ENCODE data around the gene PXDC1.

The PXDC1 gene

GRCh38 chr6:3737831-3738210 lies 13.7 kb downstream of the PXDC1 start:
- 90 to 93% methylated on average over 12 of the region's 12 CpGs for WGBS, 2 experiments (ENCODE audit: insufficient coverage in 2 of 2)
- H3K27ac ChIP-seq (ENCODE audit: low read depth, low read length, severe bottlenecking): no peak overlapping the region
- peaks cover 56% of the 10 kb centered on the region for H3K36me3 ChIP-seq (ENCODE audit: control insufficient read depth, insufficient read depth, low read length)
- peaks cover 7% of the 10 kb centered on the region for H3K4me1 ChIP-seq (ENCODE audit: control insufficient read depth, insufficient read depth, low read length, poor library complexity, severe bottlenecking)
- H3K4me3 ChIP-seq (ENCODE audit: extremely low read depth, insufficient read depth, low read length, poor library complexity, severe bottlenecking): no peak overlapping the region
- peaks cover 9% of the 10 kb centered on the region for H3K9me3 ChIP-seq (ENCODE audit: control insufficient read depth, low read length)

- H3K27ac ChIP-seq (ENCODE audit: low read depth, low read length, severe bottlenecking): no peak overlapping the region
- H3K4me3 ChIP-seq (ENCODE audit: extremely low read depth, insufficient read depth, low read length, poor library complexity, severe bottlenecking): no peak overlapping the region
- H3K36me3 ChIP-seq (ENCODE audit: control insufficient read depth, insufficient read depth, low read length): peaks cover 58% of the 10 kb centered on the region
- WGBS, 2 experiments (ENCODE audit: insufficient coverage in 2 of 2): 91% methylated on average over 23 to 24 of the region's 25 CpGs
- peaks cover 9% of the 10 kb centered on the region for H3K9me3 ChIP-seq (ENCODE audit: control insufficient read depth, low read length)
- H3K4me1 ChIP-seq (ENCODE audit: control insufficient read depth, insufficient read depth, low read length, poor library complexity, severe bottlenecking): peaks cover 4% of the 10 kb centered on the region
These were observed 14.2 kb downstream of the PXDC1 start for GRCh38 chr6:3737149-3737830.

GRCh38 chr6:3735029-3735605 lies 16.4 kb downstream of the PXDC1 start:
- H3K36me3 ChIP-seq (ENCODE audit: control insufficient read depth, insufficient read depth, low read length): peaks cover 76% of the 10 kb centered on the region
- H3K4me1 ChIP-seq (ENCODE audit: control insufficient read depth, insufficient read depth, low read length, poor library complexity, severe bottlenecking): no peaks in the 10 kb centered on the region
- WGBS, 2 experiments (ENCODE audit: insufficient coverage in 2 of 2): 92 to 100% methylated on average over 3 to 4 of the region's 5 CpGs
- H3K27ac ChIP-seq (ENCODE audit: low read depth, low read length, severe bottlenecking): no peak overlapping the region
- H3K9me3 ChIP-seq (ENCODE audit: control insufficient read depth, low read length): peaks cover 9% of the 10 kb centered on the region
- H3K4me3 ChIP-seq (ENCODE audit: extremely low read depth, insufficient read depth, low read length, poor library complexity, severe bottlenecking): no peak overlapping the region

GRCh38 chr6:3734023-3734422 lies 17.5 kb downstream of the PXDC1 start:
- Histone ChIP-seq H3K27ac (ENCODE audit: low read depth, low read length, severe bottlenecking) (no peak overlapping the region), H3K4me3 (ENCODE audit: extremely low read depth, insufficient read depth, low read length, poor library complexity, severe bottlenecking) (no peak overlapping the region), H3K36me3 (ENCODE audit: control insufficient read depth, insufficient read depth, low read length) (peaks cover 79% of the 10 kb centered on the region), H3K4me1 (ENCODE audit: control insufficient read depth, insufficient read depth, low read length, poor library complexity, severe bottlenecking) (no peaks in the 10 kb centered on the region), H3K9me3 (ENCODE audit: control insufficient read depth, low read length) (peaks cover 9% of the 10 kb centered on the region)
- 88 to 93% methylated on average over 10 of the region's 10 CpGs for WGBS, 2 experiments (ENCODE audit: insufficient coverage in 2 of 2)

GRCh38 chr6:3733321-3733925 lies 18.1 kb downstream of the PXDC1 start:
- Histone ChIP-seq H3K27ac (ENCODE audit: low read depth, low read length, severe bottlenecking) (no peak overlapping the region), H3K4me1 (ENCODE audit: control insufficient read depth, insufficient read depth, low read length, poor library complexity, severe bottlenecking) (no peaks in the 10 kb centered on the region), H3K4me3 (ENCODE audit: extremely low read depth, insufficient read depth, low read length, poor library complexity, severe bottlenecking) (no peak overlapping the region), H3K36me3 (ENCODE audit: control insufficient read depth, insufficient read depth, low read length) (peaks cover 73% of the 10 kb centered on the region), H3K9me3 (ENCODE audit: control insufficient read depth, low read length) (peaks cover 9% of the 10 kb centered on the region)
- WGBS, 2 experiments (ENCODE audit: insufficient coverage in 2 of 2): 90 to 93% methylated on average over 17 of the region's 17 CpGs

- H3K4me3 ChIP-seq (ENCODE audit: extremely low read depth, insufficient read depth, low read length, poor library complexity, severe bottlenecking): no peak overlapping the region
- H3K36me3 ChIP-seq (ENCODE audit: control insufficient read depth, insufficient read depth, low read length): peaks cover 72% of the 10 kb centered on the region
- H3K27ac ChIP-seq (ENCODE audit: low read depth, low read length, severe bottlenecking): no peak overlapping the region
- H3K9me3 ChIP-seq (ENCODE audit: control insufficient read depth, low read length): peaks cover 9% of the 10 kb centered on the region
- WGBS, 2 experiments (ENCODE audit: insufficient coverage in 2 of 2): 22 to 30% methylated on average over 11 to 13 of the region's 16 CpGs
- H3K4me1 ChIP-seq (ENCODE audit: control insufficient read depth, insufficient read depth, low read length, poor library complexity, severe bottlenecking): no peaks in the 10 kb centered on the region
These were observed 19.0 kb downstream of the PXDC1 start for GRCh38 chr6:3732345-3733141.

GRCh38 chr6:3731700-3732099 lies 19.8 kb downstream of the PXDC1 start:
- H3K36me3 ChIP-seq (ENCODE audit: control insufficient read depth, insufficient read depth, low read length): peaks cover 72% of the 10 kb centered on the region

GRCh38 chr6:3729603-3730344 lies 21.7 kb downstream of the PXDC1 start:
- no peak overlapping the region for H3K27ac ChIP-seq (ENCODE audit: low read depth, low read length, severe bottlenecking)
- peaks cover under 1% of the 10 kb centered on the region for H3K4me1 ChIP-seq (ENCODE audit: control insufficient read depth, insufficient read depth, low read length, poor library complexity, severe bottlenecking)
- no peak overlapping the region for H3K4me3 ChIP-seq (ENCODE audit: extremely low read depth, insufficient read depth, low read length, poor library complexity, severe bottlenecking)
- H3K9me3 ChIP-seq (ENCODE audit: control insufficient read depth, low read length): no peaks in the 10 kb centered on the region
- H3K36me3 ChIP-seq (ENCODE audit: control insufficient read depth, insufficient read depth, low read length): peaks cover 70% of the 10 kb centered on the region
- 91 to 98% methylated on average over 6 to 7 of the region's 9 CpGs for WGBS, 2 experiments (ENCODE audit: insufficient coverage in 2 of 2)

More at GRCh38 chr6:3731700-3732099, 19.8 kb downstream of the PXDC1 start:
- Histone ChIP-seq H3K4me3 (ENCODE audit: extremely low read depth, insufficient read depth, low read length, poor library complexity, severe bottlenecking) (no peak overlapping the region), H3K9me3 (ENCODE audit: control insufficient read depth, low read length) (peaks cover 9% of the 10 kb centered on the region), H3K4me1 (ENCODE audit: control insufficient read depth, insufficient read depth, low read length, poor library complexity, severe bottlenecking) (no peaks in the 10 kb centered on the region), H3K27ac (ENCODE audit: low read depth, low read length, severe bottlenecking) (no peak overlapping the region)
- 88 to 94% methylated on average over 4 to 7 of the region's 7 CpGs for WGBS, 2 experiments (ENCODE audit: insufficient coverage in 2 of 2)

GRCh38 chr6:3727593-3728108 lies 23.9 kb downstream of the PXDC1 start:
- WGBS, 2 experiments (ENCODE audit: insufficient coverage in 2 of 2): 92 to 99% methylated on average over 9 to 10 of the region's 11 CpGs
- Histone ChIP-seq H3K36me3 (ENCODE audit: control insufficient read depth, insufficient read depth, low read length) (peaks cover 76% of the 10 kb centered on the region), H3K4me1 (ENCODE audit: control insufficient read depth, insufficient read depth, low read length, poor library complexity, severe bottlenecking) (peaks cover 11% of the 10 kb centered on the region), H3K9me3 (ENCODE audit: control insufficient read depth, low read length) (no peaks in the 10 kb centered on the region), H3K4me3 (ENCODE audit: extremely low read depth, insufficient read depth, low read length, poor library complexity, severe bottlenecking) (no peak overlapping the region), H3K27ac (ENCODE audit: low read depth, low read length, severe bottlenecking) (no peak overlapping the region)

GRCh38 chr6:3727036-3727435 lies 24.5 kb downstream of the PXDC1 start:
- Histone ChIP-seq H3K36me3 (ENCODE audit: control insufficient read depth, insufficient read depth, low read length) (peaks cover 78% of the 10 kb centered on the region), H3K4me1 (ENCODE audit: control insufficient read depth, insufficient read depth, low read length, poor library complexity, severe bottlenecking) (peaks cover 15% of the 10 kb centered on the region), H3K27ac (ENCODE audit: low read depth, low read length, severe bottlenecking) (no peak overlapping the region), H3K4me3 (ENCODE audit: extremely low read depth, insufficient read depth, low read length, poor library complexity, severe bottlenecking) (no peak overlapping the region), H3K9me3 (ENCODE audit: control insufficient read depth, low read length) (no peaks in the 10 kb centered on the region)
- WGBS, 2 experiments (ENCODE audit: insufficient coverage in 2 of 2): 98 to 100% methylated on average over 1 to 5 of the region's 5 CpGs

Data from mesodermal cell (in vitro differentiated cells).